Measurements from ENCODE around the gene CIB4.

The CIB4 gene

GRCh38 chr2:26583381-26583911 lies 57.7 kb downstream of the CIB4 start:
- peak; percentile 66 for DNase-seq (ENCODE audit: low spot score)

GRCh38 chr2:26582890-26583289 lies 58.3 kb downstream of the CIB4 start:
- DNase-seq (ENCODE audit: low spot score): no peak

GRCh38 chr2:26581991-26582842 lies 58.9 kb downstream of the CIB4 start:
- no peak for DNase-seq (ENCODE audit: low spot score)

GRCh38 chr2:26581266-26581990 lies 59.7 kb downstream of the CIB4 start:
- DNase-seq (ENCODE audit: low spot score): no peak

GRCh38 chr2:26580751-26581150 lies 60.4 kb downstream of the CIB4 start:
- no peak for DNase-seq (ENCODE audit: low spot score)

- no peak for DNase-seq (ENCODE audit: low spot score)
Observed at GRCh38 chr2:26580151-26580550, 61.0 kb downstream of the CIB4 start.

GRCh38 chr2:26579723-26580040 lies 61.5 kb downstream of the CIB4 start:
- DNase-seq (ENCODE audit: low spot score): no peak

GRCh38 chr2:26579025-26579722 lies 62.0 kb downstream of the CIB4 start:
- no peak for DNase-seq (ENCODE audit: low spot score)

GRCh38 chr2:26578581-26578980 lies 62.6 kb downstream of the CIB4 start:
- DNase-seq (ENCODE audit: low spot score): no peak

GRCh38 chr2:26578113-26578458 lies 63.1 kb downstream of the CIB4 start:
- DNase-seq (ENCODE audit: low spot score): no peak

GRCh38 chr2:26577442-26578112 lies 63.6 kb downstream of the CIB4 start:
- DNase-seq (ENCODE audit: low spot score): peak; percentile 57

GRCh38 chr2:26576565-26577441 lies 64.4 kb downstream of the CIB4 start:
- DNase-seq (ENCODE audit: low spot score): no peak

- DNase-seq (ENCODE audit: low spot score): no peak
Observed at GRCh38 chr2:26575836-26576564, 65.2 kb downstream of the CIB4 start.

GRCh38 chr2:26574900-26575560 lies 66.1 kb downstream of the CIB4 start:
- no peak for DNase-seq (ENCODE audit: low spot score)

- no peak for DNase-seq (ENCODE audit: low spot score)
Observed at GRCh38 chr2:26574066-26574899, 66.9 kb downstream of the CIB4 start.

- no peak for DNase-seq (ENCODE audit: low spot score)
Observed at GRCh38 chr2:26573241-26573925, 67.8 kb downstream of the CIB4 start.

- DNase-seq (ENCODE audit: low spot score): no peak
Observed at GRCh38 chr2:26572591-26572990, 68.6 kb downstream of the CIB4 start.

- no peak for DNase-seq (ENCODE audit: low spot score)
Observed at GRCh38 chr2:26571316-26571715, 69.8 kb downstream of the CIB4 start.

Data from SK-N-DZ (cell line).